Thyroid gland (tissue), 4 donors: ENCODE data around the gene HIVEP3. TPM values are rescaled to one million over a fixed set of nuclear protein-coding genes. Genes with fewer than 3 reads are reported as not detected.
A peak's percentile ranks its signal among the peaks of the same experiment; 100 is the strongest.

Experiments used
- DNase-seq, 2 donors: peaks; one replicate each; pipeline ENCODE4 v3.0.0-alpha.2; 2019
- H3K27ac ChIP-seq, 3 donors: fragments of 200-600 bp; sonication (generic); 1 replicate in 2 of 3; 2 replicates in 1 of 3; pipeline ENCODE4 v1.5.1; 2016 to 2019; ENCODE audit warnings: mild to moderate bottlenecking in 1 of 3, moderate library complexity in 1 of 3
- H3K27me3 ChIP-seq: fragments of 200-600 bp; sonication (generic); one replicate; pipeline ENCODE4 v1.5.1; 2019
- H3K36me3 ChIP-seq, 2 donors: fragments of 200-600 bp; sonication (generic); one replicate each; pipeline ENCODE4 v1.5.1; 2016 to 2019
- H3K4me1 ChIP-seq, 2 donors: fragments of 200-600 bp; sonication (generic); one replicate each; pipeline ENCODE4 v1.5.1; 2017 to 2019
- H3K4me3 ChIP-seq, 3 donors: fragments of 200-600 bp; sonication (generic); replicated peaks in 1 of 3; 1 replicate in 2 of 3; 2 replicates in 1 of 3; pipeline ENCODE4 v1.5.1; 2016; ENCODE audit warnings: mild to moderate bottlenecking in 1 of 3
- H3K9me3 ChIP-seq: fragments of 200-600 bp; sonication (generic); one replicate; pipeline ENCODE4 v1.5.1; 2017
- POLR2A ChIP-seq, 2 donors: fragments of 450-650 bp; IDR thresholded peaks; one replicate each; pipeline ENCODE4 v1.6.1; 2017; ENCODE audit warnings: antibody characterized with exemption in 2 of 2, mild to moderate bottlenecking in 2 of 2, moderate library complexity in 1 of 2
- WGBS, 2 donors: methylation state at CpG; one replicate each; pipeline ENCODE4 v1.1.5; 2017; 5-methylcytosine and 5-hydroxymethylcytosine counted together
- intact Hi-C: fragments of 100-400 bp; cut with DNase I; formaldehyde crosslinking; loops from one replicate; pipeline ENCODE4 v1.15.1; 2023
- total RNA-seq, 4 donors: library from RNA; depleted of rRNA; stranded (reverse); fragments of >200 nt; gene quantifications; one replicate each; pipeline ENCODE4 v1.2.3, GENCODE V29; 2016
- TF ChIP-seq, protein P1 (sequence below), 6 experiments: fragments of 200-600 bp in 3 of 6; fragments of 450-650 bp in 3 of 6; sonication (generic) in 3 of 6; IDR thresholded peaks; one replicate each; pipeline ENCODE4 v1.5.1; 2016 to 2019; ENCODE audit warnings: antibody characterized with exemption in 6 of 6, mild to moderate bottlenecking in 2 of 6, inconsistent platforms in 1 of 6, moderate library complexity in 1 of 6

Gene HIVEP3
- total RNA-seq, 4 donors from 2014 or later, result 9.7 to 13.5 (median 12.5) TPM

DNA sequence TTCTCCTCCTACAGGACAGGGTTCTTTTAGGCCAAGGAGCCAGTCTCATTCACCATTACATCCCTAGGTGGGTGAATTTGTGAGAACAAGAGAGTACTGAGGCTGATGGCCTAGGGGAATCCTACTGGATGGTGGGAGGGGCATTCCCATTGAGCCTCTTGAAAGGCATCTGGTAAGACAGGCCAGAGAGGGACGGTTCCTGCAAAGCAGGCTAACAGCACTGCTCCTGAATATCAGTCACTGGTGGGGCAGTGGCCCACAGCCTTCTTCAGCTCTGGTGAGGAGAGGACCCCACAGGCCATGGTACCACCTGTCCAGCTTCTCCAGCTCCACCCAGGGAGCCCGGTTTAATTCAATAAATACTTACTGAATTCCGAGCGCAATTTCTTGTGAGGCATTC, 308.4 kb downstream of the HIVEP3 start:
- intact Hi-C loops, result no loop called here
- 93 to 100% methylated on average over 4 of the region's 4 CpGs for WGBS, 2 donors
- Histone ChIP-seq H3K4me3 (no peak overlapping the region), H3K4me1 (peaks cover 11 to 14% of the 10 kb centered on the region in 2 donors), H3K27me3 (no peaks in the 10 kb centered on the region), H3K27ac (no peak overlapping the region), H3K36me3 (no peaks in the 10 kb centered on the region), H3K9me3 (no peaks in the 10 kb centered on the region)
- TF ChIP-seq, protein P1, sequence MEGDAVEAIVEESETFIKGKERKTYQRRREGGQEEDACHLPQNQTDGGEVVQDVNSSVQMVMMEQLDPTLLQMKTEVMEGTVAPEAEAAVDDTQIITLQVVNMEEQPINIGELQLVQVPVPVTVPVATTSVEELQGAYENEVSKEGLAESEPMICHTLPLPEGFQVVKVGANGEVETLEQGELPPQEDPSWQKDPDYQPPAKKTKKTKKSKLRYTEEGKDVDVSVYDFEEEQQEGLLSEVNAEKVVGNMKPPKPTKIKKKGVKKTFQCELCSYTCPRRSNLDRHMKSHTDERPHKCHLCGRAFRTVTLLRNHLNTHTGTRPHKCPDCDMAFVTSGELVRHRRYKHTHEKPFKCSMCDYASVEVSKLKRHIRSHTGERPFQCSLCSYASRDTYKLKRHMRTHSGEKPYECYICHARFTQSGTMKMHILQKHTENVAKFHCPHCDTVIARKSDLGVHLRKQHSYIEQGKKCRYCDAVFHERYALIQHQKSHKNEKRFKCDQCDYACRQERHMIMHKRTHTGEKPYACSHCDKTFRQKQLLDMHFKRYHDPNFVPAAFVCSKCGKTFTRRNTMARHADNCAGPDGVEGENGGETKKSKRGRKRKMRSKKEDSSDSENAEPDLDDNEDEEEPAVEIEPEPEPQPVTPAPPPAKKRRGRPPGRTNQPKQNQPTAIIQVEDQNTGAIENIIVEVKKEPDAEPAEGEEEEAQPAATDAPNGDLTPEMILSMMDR (IDR thresholded peaks at IDR 0.05), result no peak
- TF ChIP-seq POLR2A (IDR thresholded peaks at IDR 0.05), result no peak
- DNase-seq, result no peak

DNA sequence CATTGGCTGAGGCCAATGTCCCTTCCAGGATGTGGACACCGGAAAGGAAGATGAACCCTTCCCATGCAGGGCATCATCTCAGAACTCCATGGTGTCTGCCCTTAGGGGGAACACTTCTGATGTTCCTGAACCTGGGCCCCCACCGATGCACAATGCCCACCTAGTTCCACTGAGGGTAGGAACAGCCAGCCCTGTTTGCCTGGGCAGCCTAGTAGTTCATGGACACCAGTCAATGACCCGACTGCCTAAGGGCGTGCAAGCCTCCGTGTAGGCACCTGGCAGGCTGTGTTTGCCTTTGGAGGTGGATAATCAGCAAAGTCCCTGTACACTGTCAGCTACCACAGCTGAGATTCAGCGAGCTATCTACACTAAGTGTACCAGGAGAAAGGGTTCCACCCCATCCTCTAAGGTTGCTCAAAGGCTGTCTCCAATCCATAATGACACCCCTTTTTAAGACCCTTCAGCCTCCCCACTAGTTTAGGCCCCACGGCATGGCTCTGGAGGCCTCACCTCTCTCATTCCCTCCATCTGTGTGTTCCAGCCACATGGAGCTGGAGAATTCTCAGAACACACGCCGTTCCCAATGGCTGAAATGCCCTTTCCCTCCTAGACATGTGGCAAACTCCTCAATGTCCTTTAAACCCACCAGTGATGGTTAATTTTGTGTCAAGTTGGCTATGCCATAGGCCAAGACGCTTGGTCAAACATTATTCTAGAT, 309.4 kb downstream of the HIVEP3 start:
- peak overlapping the region in 1 of 3 donors; percentile 64 for H3K27ac ChIP-seq
- WGBS, 2 donors, result 94 to 97% methylated on average over 9 to 10 of the region's 10 CpGs
- intact Hi-C loops, result no loop called here
- H3K4me1 ChIP-seq, result peaks cover 11 to 14% of the 10 kb centered on the region in 2 donors
- H3K4me3 ChIP-seq, result no peak overlapping the region
- no peaks in the 10 kb centered on the region for H3K27me3 ChIP-seq
- TF ChIP-seq, protein P1 (IDR thresholded peaks at IDR 0.05), result no peak
- TF ChIP-seq POLR2A (IDR thresholded peaks at IDR 0.05), result no peak
- no peak for DNase-seq
- no peaks in the 10 kb centered on the region for H3K36me3 ChIP-seq
- H3K9me3 ChIP-seq, result no peaks in the 10 kb centered on the region

DNA sequence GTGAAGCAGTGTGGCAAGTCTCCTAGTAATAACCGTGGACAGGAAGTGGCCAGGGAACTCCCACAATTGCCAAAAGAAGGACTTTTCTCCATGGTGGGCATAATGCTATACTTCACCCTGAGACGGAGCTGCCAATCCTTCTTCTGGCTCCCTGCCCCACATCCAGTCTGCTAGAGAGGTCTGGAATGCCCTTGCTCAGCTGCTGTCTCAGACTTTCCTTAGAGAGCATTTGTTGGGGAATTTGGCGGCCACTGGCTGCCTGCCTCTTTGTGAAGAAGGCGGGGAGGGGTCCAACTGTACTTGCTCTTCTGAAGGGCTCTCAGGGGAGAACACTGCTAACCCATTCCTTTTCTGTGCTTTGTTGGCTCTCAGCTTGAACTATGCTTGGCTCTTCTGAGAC, 310.5 kb downstream of the HIVEP3 start:
- H3K27ac ChIP-seq, result peak overlapping the region in 2 of 3 donors; percentile 18 to 64
- intact Hi-C loops, result no loop called here
- no peaks in the 10 kb centered on the region for H3K9me3 ChIP-seq
- H3K4me3 ChIP-seq, result no peak overlapping the region
- H3K27me3 ChIP-seq, result no peaks in the 10 kb centered on the region
- DNase-seq, result peak; percentile 78 to 80
- H3K4me1 ChIP-seq, result peaks cover 11 to 14% of the 10 kb centered on the region in 2 donors
- no peak for TF ChIP-seq POLR2A (IDR thresholded peaks at IDR 0.05)
- TF ChIP-seq, protein P1 (IDR thresholded peaks at IDR 0.05), result no peak
- WGBS, 2 donors, result 7 to 25% methylated on average over 4 of the region's 4 CpGs
- H3K36me3 ChIP-seq, result no peaks in the 10 kb centered on the region

DNA sequence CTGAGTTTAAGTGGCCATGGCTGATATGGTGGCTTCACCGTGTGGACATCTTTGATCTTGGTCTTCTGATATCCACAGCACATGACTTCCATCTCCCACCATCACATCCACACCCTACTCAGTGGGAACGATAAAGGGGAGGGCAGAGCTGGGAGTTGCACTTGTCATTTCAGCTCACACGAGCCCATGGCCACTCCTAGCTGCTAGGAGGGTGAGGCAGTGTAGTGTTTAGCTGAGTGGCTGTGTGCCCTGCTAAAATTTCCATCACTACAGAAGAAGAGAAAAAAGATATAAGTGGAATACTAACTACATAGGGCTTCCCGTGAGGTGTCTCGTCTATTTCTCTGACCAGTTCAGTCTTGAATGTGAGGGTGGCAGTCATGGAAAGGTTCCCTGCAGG, 310.9 kb downstream of the HIVEP3 start:
- no peak overlapping the region for H3K4me3 ChIP-seq
- H3K9me3 ChIP-seq, result no peaks in the 10 kb centered on the region
- peaks cover 11 to 14% of the 10 kb centered on the region in 2 donors for H3K4me1 ChIP-seq
- no peak for DNase-seq
- TF ChIP-seq POLR2A (IDR thresholded peaks at IDR 0.05), result no peak
- TF ChIP-seq, protein P1 (IDR thresholded peaks at IDR 0.05), result no peak
- H3K27ac ChIP-seq, result peak overlapping the region in 1 of 3 donors; percentile 64
- 64 to 74% methylated on average over 5 of the region's 5 CpGs for WGBS, 2 donors
- intact Hi-C loops, result no loop called here
- no peaks in the 10 kb centered on the region for H3K27me3 ChIP-seq
- H3K36me3 ChIP-seq, result no peaks in the 10 kb centered on the region

DNA sequence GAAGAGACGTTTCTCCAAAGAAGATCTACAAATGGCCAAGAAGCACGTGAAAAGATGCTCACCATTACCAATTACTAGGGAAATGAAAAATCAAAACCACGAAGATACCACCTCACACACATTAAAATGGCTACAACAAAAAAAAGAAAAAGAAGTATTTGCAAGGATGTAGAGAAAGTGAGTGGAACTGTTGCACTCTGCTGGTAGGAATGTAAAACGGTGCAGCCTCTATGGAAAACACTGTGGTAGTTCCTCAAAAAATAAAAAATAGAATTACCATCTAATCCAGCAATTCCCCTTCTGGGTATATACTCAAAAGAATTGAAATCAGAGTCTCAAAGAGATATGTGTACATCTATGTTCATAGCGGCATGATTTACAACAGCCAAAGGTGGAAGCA, 318.8 kb downstream of the HIVEP3 start:
- H3K36me3 ChIP-seq, result no peaks in the 10 kb centered on the region
- no peaks in the 10 kb centered on the region for H3K4me1 ChIP-seq
- no peak for TF ChIP-seq POLR2A (IDR thresholded peaks at IDR 0.05)
- TF ChIP-seq, protein P1 (IDR thresholded peaks at IDR 0.05), result peak in 5 of 6 experiments; percentile 13 to 71 (median 52)
- no peak for DNase-seq
- no peaks in the 10 kb centered on the region for H3K9me3 ChIP-seq
- H3K4me3 ChIP-seq, result no peak overlapping the region
- H3K27ac ChIP-seq, result no peak overlapping the region
- WGBS, 2 donors, result 64 to 65% methylated on average over 5 of the region's 5 CpGs
- no peaks in the 10 kb centered on the region for H3K27me3 ChIP-seq
- intact Hi-C loops, result no loop called here
